DND-41 (cell line): ENCODE results near the gene KCNJ11.

Experiments used
- EZH2 ChIP-seq: IDR thresholded peaks from 3 replicates; pipeline ENCODE4 v1.6.1; 2012; ENCODE audit warnings: borderline replicate concordance, low read depth, mild to moderate bottlenecking, moderate library complexity, low read length, inconsistent platforms; ENCODE audit not compliant: severe bottlenecking
- TF ChIP-seq, protein P1 (sequence below): IDR thresholded peaks from 2 replicates; pipeline ENCODE4 v1.5.1; 2012; ENCODE audit warnings: borderline replicate concordance, low read length, moderate library complexity, mild to moderate bottlenecking; ENCODE audit not compliant: poor library complexity, severe bottlenecking; ENCODE audit errors: extremely low read depth

DNA sequence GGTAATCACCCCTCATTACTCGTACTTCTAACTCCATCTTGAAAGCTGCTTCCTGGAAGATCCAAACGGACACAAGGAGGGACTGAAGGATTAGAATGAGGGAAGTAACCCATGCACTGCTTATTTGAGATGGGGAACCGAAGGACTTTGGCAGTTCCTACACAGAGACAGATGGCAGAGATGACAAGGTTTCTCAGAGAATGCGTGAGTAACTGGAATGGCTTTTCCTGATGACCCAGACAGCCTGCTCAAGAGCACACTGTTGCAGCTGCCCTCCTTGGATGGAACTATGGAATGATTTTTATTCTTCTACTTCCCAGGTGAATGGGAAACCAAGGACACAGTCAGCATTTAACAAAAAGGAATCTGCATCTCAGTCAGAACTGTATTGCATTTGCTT is 7.3 kb downstream of the KCNJ11 start:
- TF ChIP-seq, protein P1, sequence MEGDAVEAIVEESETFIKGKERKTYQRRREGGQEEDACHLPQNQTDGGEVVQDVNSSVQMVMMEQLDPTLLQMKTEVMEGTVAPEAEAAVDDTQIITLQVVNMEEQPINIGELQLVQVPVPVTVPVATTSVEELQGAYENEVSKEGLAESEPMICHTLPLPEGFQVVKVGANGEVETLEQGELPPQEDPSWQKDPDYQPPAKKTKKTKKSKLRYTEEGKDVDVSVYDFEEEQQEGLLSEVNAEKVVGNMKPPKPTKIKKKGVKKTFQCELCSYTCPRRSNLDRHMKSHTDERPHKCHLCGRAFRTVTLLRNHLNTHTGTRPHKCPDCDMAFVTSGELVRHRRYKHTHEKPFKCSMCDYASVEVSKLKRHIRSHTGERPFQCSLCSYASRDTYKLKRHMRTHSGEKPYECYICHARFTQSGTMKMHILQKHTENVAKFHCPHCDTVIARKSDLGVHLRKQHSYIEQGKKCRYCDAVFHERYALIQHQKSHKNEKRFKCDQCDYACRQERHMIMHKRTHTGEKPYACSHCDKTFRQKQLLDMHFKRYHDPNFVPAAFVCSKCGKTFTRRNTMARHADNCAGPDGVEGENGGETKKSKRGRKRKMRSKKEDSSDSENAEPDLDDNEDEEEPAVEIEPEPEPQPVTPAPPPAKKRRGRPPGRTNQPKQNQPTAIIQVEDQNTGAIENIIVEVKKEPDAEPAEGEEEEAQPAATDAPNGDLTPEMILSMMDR: no peak
- no peak for TF ChIP-seq EZH2
